ENCODE measurements around the gene RNF32.
"Not testable (repeated sequence)": the region's sequence is repeated elsewhere in the genome, so short reads cannot be mapped to it uniquely, and the experiment has no call there.

RNF32 gene

GRCh38 chr7:156676263-156676662 lies 35.7 kb downstream of the RNF32 start:
- no peak for DNase-seq

- DNase-seq: no peak
Measured at GRCh38 chr7:156677374-156678054, 36.9 kb downstream of the RNF32 start.

- no peak for DNase-seq
Measured at GRCh38 chr7:156680281-156680680, 39.7 kb downstream of the RNF32 start.

- no peak for DNase-seq
Measured at GRCh38 chr7:156682928-156683327, 42.4 kb downstream of the RNF32 start.

GRCh38 chr7:156684251-156684650 lies 43.7 kb downstream of the RNF32 start:
- DNase-seq: no peak

GRCh38 chr7:156684661-156685060 lies 44.1 kb downstream of the RNF32 start:
- DNase-seq: no peak

- DNase-seq: no peak
Measured at GRCh38 chr7:156691764-156692163, 51.2 kb downstream of the RNF32 start.

- no peak for DNase-seq
Measured at GRCh38 chr7:156692849-156693248, 52.3 kb downstream of the RNF32 start.

- DNase-seq: no peak
Measured at GRCh38 chr7:156693627-156694026, 53.1 kb downstream of the RNF32 start.

GRCh38 chr7:156697283-156697682 lies 56.7 kb downstream of the RNF32 start:
- DNase-seq: not testable (repeated sequence)

- not testable (repeated sequence) for DNase-seq
Measured at GRCh38 chr7:156698512-156698911, 57.9 kb downstream of the RNF32 start.

- DNase-seq: not testable (repeated sequence)
Measured at GRCh38 chr7:156701787-156702186, 61.2 kb downstream of the RNF32 start.

GRCh38 chr7:156702399-156702798 lies 61.8 kb downstream of the RNF32 start:
- DNase-seq: no peak

- DNase-seq: no peak
Measured at GRCh38 chr7:156703209-156703608, 62.6 kb downstream of the RNF32 start.

GRCh38 chr7:156703773-156704482 lies 63.4 kb downstream of the RNF32 start:
- no peak for DNase-seq

GRCh38 chr7:156722043-156722826 lies 81.7 kb downstream of the RNF32 start:
- DNase-seq: peak in 2 of 3 experiments; percentile 56 to 91

GRCh38 chr7:156725073-156725472 lies 84.5 kb downstream of the RNF32 start:
- no peak for DNase-seq

GRCh38 chr7:156725936-156726335 lies 85.4 kb downstream of the RNF32 start:
- no peak for DNase-seq

Data from NCI-H1417 (cell line).